Duodenal mucosa (tissue), 2 donors: ENCODE measurements around the gene PHF19.

ENCODE experiments used
- H3K27ac ChIP-seq: one replicate; pipeline ENCODE4 v1.7.0; 2013; ENCODE audit warnings: low read depth, low read length
- H3K27me3 ChIP-seq, 2 donors: one replicate each; pipeline ENCODE4 v1.7.0; 2013; ENCODE audit warnings: low read length in 2 of 2, control low read depth in 1 of 2; ENCODE audit not compliant: insufficient read depth in 2 of 2, control insufficient read depth in 1 of 2
- H3K36me3 ChIP-seq, 2 donors: one replicate each; pipeline ENCODE4 v1.7.0; 2013; ENCODE audit warnings: low read length in 2 of 2, control low read depth in 1 of 2; ENCODE audit not compliant: insufficient read depth in 2 of 2, control insufficient read depth in 1 of 2
- H3K4me1 ChIP-seq, 2 donors: one replicate each; pipeline ENCODE4 v1.7.0; 2013; ENCODE audit warnings: low read length in 2 of 2, control low read depth in 1 of 2; ENCODE audit not compliant: insufficient read depth in 2 of 2, control insufficient read depth in 1 of 2
- H3K4me3 ChIP-seq, 2 donors: one replicate each; pipeline ENCODE4 v1.7.0; 2013; ENCODE audit warnings: low read length in 2 of 2, low read depth in 1 of 2
- H3K9ac ChIP-seq, 2 donors: one replicate each; pipeline ENCODE4 v1.7.0; 2013; ENCODE audit warnings: low read length in 2 of 2, low read depth in 1 of 2
- H3K9me3 ChIP-seq, 2 donors: one replicate each; pipeline ENCODE4 v1.7.0; 2013; ENCODE audit warnings: low read length in 2 of 2, control low read depth in 1 of 2; ENCODE audit not compliant: control insufficient read depth in 1 of 2

The PHF19 gene

DNA sequence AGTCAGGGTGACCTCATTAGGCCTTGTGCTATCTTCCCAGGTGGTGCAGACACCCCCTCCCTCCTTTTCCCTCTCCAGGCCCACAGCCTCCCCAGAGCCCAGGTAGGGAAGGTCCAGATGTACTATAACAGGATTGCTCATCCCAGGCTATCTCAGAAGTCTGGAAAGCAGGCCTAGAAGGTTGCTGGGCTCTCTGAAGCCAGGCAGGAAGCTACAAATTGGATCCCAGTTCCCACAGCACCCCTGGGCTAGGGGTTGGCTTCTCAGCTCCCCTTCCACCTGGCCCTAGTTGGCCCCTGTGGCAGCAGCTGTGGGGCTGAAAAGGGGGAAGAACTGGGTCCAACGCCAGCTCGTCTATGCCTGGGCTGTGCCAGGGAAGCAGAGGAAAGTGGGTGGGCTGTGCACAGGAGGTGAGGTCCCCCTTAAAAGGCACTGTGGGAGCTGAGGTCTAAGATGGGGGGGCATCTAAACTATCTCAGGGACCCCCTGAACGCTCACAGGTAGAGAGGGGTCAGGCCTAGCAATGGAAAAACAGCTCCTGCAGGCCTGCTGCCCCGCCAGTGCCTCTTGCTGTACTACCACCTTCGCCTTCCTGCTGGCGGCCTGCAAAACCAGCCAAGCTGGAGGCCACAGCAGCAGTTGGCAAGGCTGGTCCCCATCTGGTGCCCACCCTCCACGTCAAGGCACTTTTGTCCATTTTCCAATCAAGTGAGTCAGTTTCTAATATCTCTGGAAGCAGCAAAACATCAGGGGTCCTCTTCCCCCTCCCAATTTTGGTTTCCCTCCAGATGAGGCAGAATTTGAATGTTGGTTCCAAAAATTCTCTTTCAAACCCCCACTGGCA is 20.9 kb downstream of the PHF19 start:
- no peak overlapping the region for H3K4me3 ChIP-seq
- H3K9me3 ChIP-seq, result no peaks in the 10 kb centered on the region
- no peak overlapping the region for H3K27ac ChIP-seq
- no peak overlapping the region for H3K9ac ChIP-seq
- peaks cover 12 to 28% of the 10 kb centered on the region in 2 donors for H3K36me3 ChIP-seq
- H3K27me3 ChIP-seq, result no peaks in the 10 kb centered on the region
- peaks cover 4 to 5% of the 10 kb centered on the region in 2 donors for H3K4me1 ChIP-seq

DNA sequence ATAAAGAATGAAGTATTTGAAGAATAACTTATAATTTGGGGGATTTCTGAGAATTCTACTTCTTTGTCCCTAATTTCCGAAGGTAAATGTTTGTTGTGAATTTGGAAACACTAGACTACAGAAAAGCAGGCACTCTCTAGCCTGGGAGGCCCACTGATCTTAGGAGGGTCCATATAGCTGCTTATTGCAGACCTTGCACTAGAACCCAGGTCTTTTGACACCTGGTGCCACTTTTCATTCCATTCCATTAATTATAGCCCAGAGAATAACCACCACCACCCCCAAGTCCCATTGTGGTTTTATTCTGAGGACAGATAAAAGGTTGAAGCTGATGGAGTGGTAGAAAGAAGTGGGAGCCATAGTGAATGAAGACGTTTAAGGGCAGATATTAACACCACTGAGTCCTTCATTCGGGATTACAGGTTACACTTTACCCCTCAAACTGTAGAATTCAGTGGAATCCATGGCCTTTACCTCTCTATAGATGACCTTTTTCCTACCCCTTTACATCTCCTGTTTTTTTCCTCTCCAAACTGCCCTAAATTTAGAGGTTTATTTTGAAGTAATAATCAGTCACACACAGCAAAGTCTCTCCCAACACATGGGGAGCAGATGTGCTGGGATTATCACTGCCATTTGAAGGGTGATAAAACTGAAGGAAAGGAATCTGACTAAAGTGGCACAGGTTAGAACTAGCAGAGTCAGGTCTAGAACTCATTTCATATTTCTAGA is 22.2 kb downstream of the PHF19 start:
- H3K4me3 ChIP-seq, result no peak overlapping the region
- H3K9ac ChIP-seq, result no peak overlapping the region
- peaks cover 4 to 5% of the 10 kb centered on the region in 2 donors for H3K4me1 ChIP-seq
- no peak overlapping the region for H3K27ac ChIP-seq
- no peaks in the 10 kb centered on the region for H3K9me3 ChIP-seq
- no peaks in the 10 kb centered on the region for H3K27me3 ChIP-seq
- peaks cover 6 to 15% of the 10 kb centered on the region in 2 donors for H3K36me3 ChIP-seq

DNA sequence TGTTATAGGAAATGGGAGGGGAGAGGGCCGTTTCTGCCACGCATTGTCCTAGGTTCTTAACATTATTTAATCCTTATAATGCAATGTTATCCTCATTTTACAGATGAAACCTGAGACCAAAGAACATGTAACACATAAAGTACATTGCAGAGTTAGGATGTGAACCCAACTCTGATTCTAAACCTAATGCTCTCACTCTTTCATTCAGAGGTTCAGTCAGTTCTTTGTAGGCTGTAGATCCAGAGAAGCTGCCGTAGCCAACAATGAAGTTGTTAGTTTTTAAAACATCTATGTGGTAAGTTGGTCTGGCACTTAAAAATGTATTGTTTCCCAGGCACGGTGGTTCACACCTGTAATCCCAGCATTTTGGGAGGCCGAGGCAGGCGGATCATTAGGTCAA is 23.8 kb downstream of the PHF19 start:
- H3K9ac ChIP-seq, result no peak overlapping the region
- peaks cover 4 to 5% of the 10 kb centered on the region in 2 donors for H3K4me1 ChIP-seq
- no peak overlapping the region for H3K4me3 ChIP-seq
- no peaks in the 10 kb centered on the region for H3K27me3 ChIP-seq
- H3K27ac ChIP-seq, result no peak overlapping the region
- H3K36me3 ChIP-seq, result peaks cover 5 to 6% of the 10 kb centered on the region in 2 donors
- H3K9me3 ChIP-seq, result no peaks in the 10 kb centered on the region

DNA sequence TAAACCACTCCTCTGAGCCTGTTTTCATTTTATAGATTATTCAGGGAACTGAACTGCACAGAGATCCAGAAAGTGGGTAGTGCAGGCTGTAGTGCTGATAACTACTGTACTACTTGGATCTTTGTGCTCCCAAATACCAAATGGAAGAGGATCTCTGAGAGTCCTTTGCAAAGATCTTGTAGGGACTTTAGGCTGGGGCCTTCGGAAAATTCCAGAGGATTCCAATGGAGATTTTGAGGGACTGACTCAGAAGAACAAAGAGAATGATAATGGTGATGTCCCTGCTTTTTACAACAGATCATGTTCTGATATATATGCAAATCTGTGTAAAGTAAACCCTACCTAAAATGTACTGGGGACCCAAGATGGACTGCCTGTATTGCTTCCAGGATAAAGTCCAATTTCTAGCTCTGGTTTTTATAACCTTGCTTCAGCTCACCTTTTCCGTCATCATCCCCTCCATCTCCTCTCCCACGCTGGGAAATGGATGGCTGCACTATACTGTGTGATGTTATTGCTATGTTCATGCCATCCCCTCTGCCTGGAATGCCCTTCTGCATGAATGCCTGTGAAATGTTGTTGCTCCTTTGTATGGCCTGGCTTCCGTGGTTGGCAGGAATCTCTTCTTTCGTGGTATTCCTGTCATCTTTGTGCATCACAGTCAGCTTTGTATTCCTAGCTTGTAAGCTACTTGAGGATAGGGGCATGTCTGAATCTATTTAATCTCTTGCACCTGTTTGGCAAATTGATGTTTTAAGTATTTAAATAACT is 24.6 kb downstream of the PHF19 start:
- peaks cover under 1 to 4% of the 10 kb centered on the region in 2 donors for H3K36me3 ChIP-seq
- H3K4me1 ChIP-seq, result peaks cover 3 to 4% of the 10 kb centered on the region in 2 donors
- no peak overlapping the region for H3K9ac ChIP-seq
- no peaks in the 10 kb centered on the region for H3K9me3 ChIP-seq
- H3K4me3 ChIP-seq, result no peak overlapping the region
- no peaks in the 10 kb centered on the region for H3K27me3 ChIP-seq
- no peak overlapping the region for H3K27ac ChIP-seq

DNA sequence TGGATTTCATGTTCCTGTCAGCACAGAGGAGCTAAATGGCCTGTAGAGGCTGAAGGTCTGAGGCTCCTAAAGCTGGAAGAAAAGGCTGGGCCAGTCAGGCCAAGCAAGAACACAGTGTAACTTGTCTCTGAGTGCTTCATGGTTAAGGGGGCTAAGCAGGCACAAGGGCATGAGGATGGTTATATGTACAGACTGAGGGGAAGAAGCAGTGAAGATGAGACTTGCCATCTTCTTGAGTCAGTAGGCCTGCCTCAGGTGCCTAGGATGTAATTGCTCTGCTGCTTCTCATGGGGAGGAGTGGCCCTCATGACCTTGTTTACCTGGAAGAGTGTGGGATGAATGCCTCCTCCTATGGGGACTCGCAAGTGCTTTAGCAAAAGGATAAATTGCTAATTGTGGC is 25.5 kb downstream of the PHF19 start:
- no peak overlapping the region for H3K9ac ChIP-seq
- H3K27me3 ChIP-seq, result no peaks in the 10 kb centered on the region
- no peaks in the 10 kb centered on the region for H3K9me3 ChIP-seq
- H3K36me3 ChIP-seq, result no peaks in the 10 kb centered on the region
- no peaks in the 10 kb centered on the region for H3K4me1 ChIP-seq
- H3K27ac ChIP-seq, result no peak overlapping the region
- no peak overlapping the region for H3K4me3 ChIP-seq

DNA sequence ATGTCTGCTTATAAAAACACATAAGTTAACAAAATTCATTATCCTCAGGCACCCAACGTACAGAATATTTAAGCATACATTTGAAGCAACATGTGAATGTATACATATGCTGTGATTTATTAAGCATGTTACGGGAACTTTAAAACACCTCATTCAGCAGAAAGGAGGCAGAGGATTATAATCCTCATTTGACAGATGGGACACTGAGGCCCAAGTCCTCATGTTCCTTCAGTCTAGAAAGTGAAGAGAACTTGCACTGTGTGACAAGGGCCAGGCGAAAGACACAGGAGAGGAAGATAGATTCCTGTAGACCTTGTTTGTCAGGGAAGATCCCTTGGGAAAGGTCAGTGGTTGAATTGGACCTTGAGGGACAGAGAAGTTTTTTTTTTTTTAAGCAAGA is 26.7 kb downstream of the PHF19 start:
- H3K27me3 ChIP-seq, result no peaks in the 10 kb centered on the region
- no peak overlapping the region for H3K4me3 ChIP-seq
- H3K4me1 ChIP-seq, result no peaks in the 10 kb centered on the region
- H3K27ac ChIP-seq, result no peak overlapping the region
- no peaks in the 10 kb centered on the region for H3K36me3 ChIP-seq
- no peak overlapping the region for H3K9ac ChIP-seq
- no peaks in the 10 kb centered on the region for H3K9me3 ChIP-seq

DNA sequence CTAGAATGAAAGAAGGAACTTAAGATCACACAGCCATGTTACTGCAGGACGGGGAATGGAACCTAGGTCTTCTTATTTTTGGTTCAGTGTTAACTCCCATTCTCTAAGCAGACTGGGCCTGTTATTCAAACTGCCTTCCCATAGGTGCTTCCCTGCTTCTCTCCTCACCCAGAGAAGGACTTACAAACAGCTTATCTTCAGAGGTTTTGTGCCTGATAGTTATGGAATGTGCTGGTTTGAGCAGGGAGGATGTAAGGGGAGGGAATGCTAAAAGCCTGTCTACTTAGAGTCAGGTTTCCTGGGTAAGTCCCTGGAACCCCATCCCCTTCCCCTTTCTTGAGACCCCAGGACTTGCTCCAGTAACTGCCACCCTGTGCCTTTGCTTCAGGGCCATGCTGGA is 30.1 kb downstream of the PHF19 start:
- Histone ChIP-seq H3K27ac (no peak overlapping the region), H3K4me1 (peaks cover 4 to 11% of the 10 kb centered on the region in 2 donors), H3K9me3 (no peaks in the 10 kb centered on the region), H3K9ac (no peak overlapping the region), H3K4me3 (no peak overlapping the region), H3K36me3 (no peaks in the 10 kb centered on the region), H3K27me3 (no peaks in the 10 kb centered on the region)

DNA sequence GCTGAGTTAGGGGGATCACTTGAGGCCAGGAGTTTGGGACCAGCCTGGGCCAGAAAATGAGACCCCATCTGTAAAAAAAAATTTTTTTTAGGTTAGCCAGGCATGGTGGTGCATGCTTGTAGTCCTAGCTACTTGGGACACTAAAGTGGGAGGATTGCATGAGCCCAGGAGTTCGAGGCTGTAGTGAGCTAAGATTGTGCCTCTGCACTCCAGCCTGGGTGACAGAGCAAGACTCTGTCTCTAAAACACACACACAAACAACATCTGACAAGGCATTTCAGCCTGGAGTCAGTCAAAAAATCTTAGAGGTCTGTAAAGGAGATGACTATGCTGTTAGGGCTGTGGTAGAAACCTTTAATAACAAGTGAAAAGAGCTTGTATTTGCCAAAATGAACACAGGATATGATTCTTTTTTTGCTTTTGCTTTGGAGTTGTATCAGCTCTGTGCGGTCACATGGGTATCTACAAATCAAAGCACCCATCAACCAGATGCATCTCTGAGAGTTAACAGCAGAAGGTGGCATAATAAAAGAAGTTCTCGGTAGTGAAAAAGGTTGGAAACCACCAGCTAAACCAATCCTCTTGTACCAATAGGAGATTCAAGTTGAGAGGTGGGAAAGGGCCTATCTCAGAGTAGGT is 30.6 kb downstream of the PHF19 start:
- Histone ChIP-seq H3K4me1 (peaks cover 9 to 13% of the 10 kb centered on the region in 2 donors), H3K9me3 (no peaks in the 10 kb centered on the region), H3K9ac (no peak overlapping the region), H3K4me3 (no peak overlapping the region), H3K27me3 (no peaks in the 10 kb centered on the region), H3K36me3 (no peaks in the 10 kb centered on the region), H3K27ac (no peak overlapping the region)

DNA sequence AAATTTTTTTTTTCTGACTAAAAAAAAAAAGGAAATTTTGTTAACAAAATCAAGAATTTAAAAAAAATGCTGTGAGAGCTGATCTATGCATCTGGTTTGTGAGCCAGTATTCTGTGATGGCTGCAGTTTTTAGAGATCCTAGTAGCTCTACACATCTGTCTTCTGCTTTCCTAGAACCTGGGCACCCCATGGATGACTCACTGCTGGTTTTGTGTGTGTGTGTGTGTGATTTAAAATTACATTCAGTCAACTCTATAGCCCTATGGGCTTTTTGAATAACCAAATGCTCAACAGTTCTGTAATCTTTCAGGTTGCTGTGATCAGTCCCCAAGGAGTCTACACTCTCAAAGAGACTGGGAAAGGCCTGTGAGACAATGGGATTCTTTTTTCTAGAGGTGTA is 31.7 kb downstream of the PHF19 start:
- Histone ChIP-seq H3K9me3 (no peaks in the 10 kb centered on the region), H3K4me3 (no peak overlapping the region), H3K27me3 (no peaks in the 10 kb centered on the region), H3K27ac (no peak overlapping the region), H3K36me3 (no peaks in the 10 kb centered on the region), H3K4me1 (peaks cover 9 to 13% of the 10 kb centered on the region in 2 donors), H3K9ac (no peak overlapping the region)
